GM23248 (cell line): Measurements from ENCODE around the gene DIDO1.

ENCODE experiments used
- EZH2 ChIP-seq: fragments of 200-600 bp; sonication (generic); IDR thresholded peaks from 2 replicates; pipeline ENCODE4 v1.6.1; 2018; ENCODE audit warnings: antibody characterized with exemption, mild to moderate bottlenecking; ENCODE audit not compliant: insufficient read depth, poor library complexity, severe bottlenecking
- EZH2phosphoT487 ChIP-seq: fragments of 200-600 bp; sonication (generic); IDR thresholded peaks from 2 replicates; pipeline ENCODE4 v1.6.1; 2018; ENCODE audit warnings: antibody characterized with exemption, moderate library complexity, mild to moderate bottlenecking, low read depth; ENCODE audit not compliant: insufficient read depth

GRCh38 chr20:62923669-62924441, 2.5 kb downstream of the DIDO1 start:
- TF ChIP-seq EZH2 (no peak), EZH2phosphoT487 (no peak)
